HepG2 (cell line): ENCODE data around the gene SMARCB1. TPM values are rescaled to one million over a fixed set of nuclear protein-coding genes. Genes with fewer than 3 reads are reported as not detected.
A peak's percentile ranks its signal among the peaks of the same experiment; 100 is the strongest.

Experiments
- ATAC-seq: fragments of 200-7000 bp; cut with Tn5 transposase; 3 replicates; pipeline ENCODE4 v1.9.1; 2020; ENCODE audit warnings: mild to moderate bottlenecking, moderate library complexity
- BruUV-seq: library from RNA; stranded (reverse); fragments of 400-500 nt; replicated peaks from 2 replicates; lab custom pipeline; 2021; lab: Mats Ljungman, UMichigan
- CTCF ChIA-PET: fragments of 300-600 bp; formaldehyde crosslinking; extraction: SDS; loops from one replicate; lab custom pipeline; 2021; ENCODE audit warnings: low total read pairs, inconsistent platforms, low intra/inter-chr PET ratio; lab: Yijun Ruan, JAX
- POLR2A ChIA-PET: fragments of 350-600 bp; sonication (Branson Sonifier 250); formaldehyde crosslinking; loops from one replicate; lab custom pipeline; 2020; ENCODE audit warnings: antibody characterized with exemption, inconsistent platforms; lab: Yijun Ruan, JAX
- DNase-seq: peaks from one replicate; pipeline ENCODE4 v3.0.0-alpha.2; 2015; ENCODE audit warnings: low spot score
- FAIRE-seq: peaks from 3 replicates; lab custom pipeline; 2011; peaks lifted over from hg19 to GRCh38; lab: Jason Lieb, UNC
- H2AFZ ChIP-seq: one replicate; pipeline ENCODE4 v1.6.1; 2011; ENCODE audit warnings: low read length, inconsistent platforms
- H3K27ac ChIP-seq: fragments of 300-600 bp; 3 replicates; pipeline ENCODE4 v1.8.0; 2011; ENCODE audit warnings: mixed run types, mild to moderate bottlenecking, mixed read lengths, low read length, inconsistent platforms; ENCODE audit not compliant: insufficient read depth; ENCODE audit errors: extremely low read length
- H3K27me3 ChIP-seq, 2 experiments: fragments of 200-600 bp in 1 of 2; 2 replicates in 1 of 2; 3 replicates in 1 of 2; pipeline versions ENCODE4 v1.6.0 to v1.8.0; 2011; ENCODE audit warnings: low read length in 2 of 2, mild to moderate bottlenecking in 2 of 2, moderate library complexity in 2 of 2, inconsistent platforms in 1 of 2; ENCODE audit not compliant: insufficient read depth in 2 of 2, control insufficient read depth in 1 of 2
- H3K36me3 ChIP-seq, 2 experiments: fragments of 200-600 bp in 1 of 2; replicated peaks in 1 of 2; 2 replicates in 1 of 2; 3 replicates in 1 of 2; pipeline versions ENCODE4 v1.5.1 to v1.8.0; 2011; ENCODE audit warnings: low read length in 2 of 2, inconsistent platforms in 1 of 2; ENCODE audit not compliant: insufficient read depth in 2 of 2, control insufficient read depth in 1 of 2
- H3K4me1 ChIP-seq: 2 replicates; pipeline ENCODE4 v1.5.1; 2012; ENCODE audit warnings: low read length, inconsistent platforms; ENCODE audit not compliant: insufficient read depth
- H3K4me2 ChIP-seq: 2 replicates; pipeline ENCODE4 v1.6.0; 2011; ENCODE audit warnings: low read depth, low read length, inconsistent platforms
- H3K4me3 ChIP-seq, 3 experiments: fragments of 200-600 bp in 1 of 3; sonication (generic), shearing (Covaris generic) in 1 of 3; replicated peaks in 1 of 3; 2 replicates each; pipeline ENCODE4 v1.5.1; 2011 to 2016; ENCODE audit warnings: low read length in 3 of 3, inconsistent platforms in 2 of 3, low read depth in 2 of 3, mild to moderate bottlenecking in 2 of 3, control low read depth in 1 of 3, mixed read lengths in 1 of 3; ENCODE audit not compliant: insufficient read depth in 1 of 3
- H3K79me2 ChIP-seq: one replicate; pipeline ENCODE4 v1.6.1; 2011; ENCODE audit warnings: low read length, inconsistent platforms; ENCODE audit not compliant: insufficient read depth
- H3K9ac ChIP-seq: 2 replicates; pipeline ENCODE4 v1.6.0; 2011; ENCODE audit warnings: mild to moderate bottlenecking, low read depth, low read length, inconsistent platforms; ENCODE audit not compliant: insufficient read depth
- H3K9me3 ChIP-seq: 2 replicates; pipeline ENCODE4 v1.5.1; 2012; ENCODE audit warnings: mild to moderate bottlenecking, low read length
- H4K20me1 ChIP-seq: 2 replicates; pipeline ENCODE4 v1.6.0; 2011; ENCODE audit warnings: inconsistent platforms, mild to moderate bottlenecking, low read length, moderate library complexity; ENCODE audit not compliant: insufficient read depth
- BATF2 ChIP-seq: sonication (generic); formaldehyde crosslinking; IDR thresholded peaks from 2 replicates; pipeline ENCODE4 v1.8.0; 2022; ENCODE audit warnings: mild to moderate bottlenecking, missing genetic modification reagents, moderate library complexity
- CBFB ChIP-seq: sonication (generic); formaldehyde crosslinking; IDR thresholded peaks from 2 replicates; pipeline ENCODE4 v1.4.0; 2020; ENCODE audit warnings: missing genetic modification reagents
- CEBPZ ChIP-seq: IDR thresholded peaks from 2 replicates; pipeline ENCODE4 v1.6.1; 2012; ENCODE audit warnings: low read length, improper control_type of control experiment
- GABPA ChIP-seq, 2 experiments: IDR thresholded peaks; 2 replicates each; pipeline ENCODE4 v1.6.1; 2011 to 2016; ENCODE audit warnings: low read depth in 2 of 2, low read length in 1 of 2, missing biosample characterization in 1 of 2, missing genetic modification characterization in 1 of 2
- IRF9 ChIP-seq: sonication (generic); formaldehyde crosslinking; IDR thresholded peaks from 2 replicates; pipeline ENCODE4 v1.8.0; 2022; ENCODE audit warnings: missing genetic modification reagents, mild to moderate bottlenecking, borderline replicate concordance
- KDM2A ChIP-seq: sonication (generic); formaldehyde crosslinking; IDR thresholded peaks from 2 replicates; pipeline ENCODE4 v1.4.0; 2020; ENCODE audit warnings: low read depth, missing genetic modification reagents, borderline replicate concordance
- PATZ1 ChIP-seq: sonication (generic); formaldehyde crosslinking; IDR thresholded peaks from 2 replicates; pipeline ENCODE4 v1.4.0; 2020; ENCODE audit warnings: missing genetic modification reagents
- PRPF4 ChIP-seq: fragments of 200-400 bp; formaldehyde crosslinking; IDR thresholded peaks from 2 replicates; pipeline ENCODE4 v1.6.1; 2016; ENCODE audit warnings: low read length, low read depth; ENCODE audit not compliant: poor library complexity, severe bottlenecking
- RBFOX2 ChIP-seq: fragments of 200-400 bp; formaldehyde crosslinking; IDR thresholded peaks from 2 replicates; pipeline ENCODE4 v1.6.1; 2017; ENCODE audit warnings: low read depth, mild to moderate bottlenecking, low read length
- SKI ChIP-seq: fragments of 450-650 bp; IDR thresholded peaks from one replicate; pipeline ENCODE4 v1.6.1; 2018; ENCODE audit warnings: mild to moderate bottlenecking; ENCODE audit not compliant: partially characterized antibody
- SSRP1 ChIP-seq: IDR thresholded peaks from 2 replicates; pipeline ENCODE4 v1.6.1; 2016; ENCODE audit warnings: control low read depth
- TOE1 ChIP-seq: sonication (generic); formaldehyde crosslinking; IDR thresholded peaks from 2 replicates; pipeline ENCODE4 v1.4.0; 2020; ENCODE audit warnings: mild to moderate bottlenecking, missing genetic modification reagents
- ZBTB20 ChIP-seq: sonication (generic); formaldehyde crosslinking; IDR thresholded peaks from 2 replicates; pipeline ENCODE4 v1.8.1; 2023; ENCODE audit warnings: missing genetic modification reagents, low read depth, mild to moderate bottlenecking, borderline replicate concordance
- WGBS: methylation state at CpG from one replicate; pipeline ENCODE4 v1.1.6; 2017; ENCODE audit warnings: low lambda C conversion rate; 5-methylcytosine and 5-hydroxymethylcytosine counted together
- in situ Hi-C: cut with HindIII; loops from 2 replicates; pipeline ENCODE4 v1.10.0; 2017; ENCODE audit warnings: low pct_unique_long_range_greater_than_20kb; ENCODE audit not compliant: extremely low pct_ligation_motif_present
- intact Hi-C: fragments of 100-400 bp; cut with micrococcal nuclease; formaldehyde crosslinking; loops from one replicate; pipeline ENCODE4 v1.10.0; 2022; ENCODE audit not compliant: unreplicated experiment
- polyA plus RNA-seq, 8 experiments: library from polyadenylated mRNA; depleted of rRNA in 3 of 8; stranded (reverse) in 7 of 8; unstranded in 1 of 8; fragments of >200 nt; fragmentation: Illumina TruSeq in 4 of 8; extraction: Trizol in 4 of 8; gene quantifications; 2 replicates each; pipeline versions ENCODE4 v1.2.1 to v1.2.3, GENCODE V29; 2011 to 2016; ENCODE audit warnings: low read depth in 4 of 8, missing spikeins in 1 of 8, mixed read lengths in 1 of 8; ENCODE audit not compliant: insufficient read depth in 1 of 8
- total RNA-seq, 5 experiments: library from RNA; depleted of rRNA; stranded (reverse); fragments of >200 nt; fragmentation: Illumina TruSeq; extraction: Trizol; gene quantifications; 2 replicates each; pipeline ENCODE4 v1.2.3, GENCODE V29; 2016; ENCODE audit warnings: low read depth in 1 of 5

SMARCB1 gene
- total and polyA plus RNA-seq, 2 of the 13 experiments (the other 11 are each of a cell fraction or from before 2014, with no cell fraction given), result 74.0 to 166 TPM

- Histone ChIP-seq H3K9ac (no peak within 1 kb of the TSS), H3K79me2 (peaks cover 7% of the 10 kb centered on the region), H3K27me3 (no peaks in the 10 kb centered on the region), H3K4me3 (no peak within 1 kb of the TSS), H4K20me1 (no peaks in the 10 kb centered on the region), H2AFZ (no peak within 1 kb of the TSS), H3K27ac (no peak within 1 kb of the TSS), H3K9me3 (no peaks in the 10 kb centered on the region), H3K4me2 (no peak within 1 kb of the TSS), H3K4me1 (peaks cover 39% of the 10 kb centered on the region), H3K36me3 (peaks cover 0 to 1% of the 10 kb centered on the region in 2 experiments; a peak in 2 of 5 replicates)
- BruUV-seq, result no TSS peak
- TF ChIP-seq PRPF4 (no peak), CEBPZ (no peak), IRF9 (CRISPR knock-in tag) (no peak), ZBTB20 (no peak), GABPA (IDR thresholded peaks at IDR 0.05; ENCODE audit: low read depth, low read length) (no peak), GABPA (CRISPR knock-in tag; IDR thresholded peaks at IDR 0.05; ENCODE audit: low read depth) (no peak), BATF2 (CRISPR knock-in tag) (no peak), SKI (no peak), PATZ1 (CRISPR knock-in tag) (0 out of 2 replicates have a peak, but pooled peaks have one; percentile 23), RBFOX2 (0 out of 2 replicates have a peak, but pooled peaks have one; percentile 8), SSRP1 (CRISPR knock-in tag) (0 out of 2 replicates have a peak, but pooled peaks have one; percentile 35), KDM2A (CRISPR knock-in tag) (no peak), TOE1 (CRISPR knock-in tag) (no peak), CBFB (no peak)
- DNase-seq (no peak), ATAC-seq (no peak), FAIRE-seq (no peak)
- intact Hi-C loops (no loop called here), in situ Hi-C loops (no loop called here)
- ChIA-PET CTCF (no interaction called here), POLR2A (interaction anchor here (0.7 to 6.9 kb wide), 3 partner anchors 10 to 46 kb away, joined by 3 to 52 read pairs (median 4); partner anchors contain the start of genes VPREB3 and ZNF70)
- WGBS, result 93% methylated on average over 22 of the region's 23 CpGs
Measured at GRCh38 chr22:23762842-23763578, 23.8 kb upstream of the SMARCB1 start, which contains the start of gene C22orf15. TSS of gene C22orf15 (plus strand) at chr22:23762990. CDS start at chr22:23763307, 317 bp downstream.
